SK-N-SH (cell line): ENCODE results near the gene SNRNP200. TPM values are rescaled to one million over a fixed set of nuclear protein-coding genes. Genes with fewer than 3 reads are reported as not detected.
A peak's percentile ranks its signal among the peaks of the same experiment; 100 is the strongest.

Experiments
- CTCF ChIA-PET: fragments of 300-600, 350-600 bp; formaldehyde crosslinking; extraction: SDS; loops from one replicate; lab custom pipeline; 2021; lab: Yijun Ruan, JAX
- POLR2A ChIA-PET: fragments of 350-600 bp; sonication (Branson Sonifier 250); formaldehyde crosslinking; extraction: SDS; loops from one replicate; lab custom pipeline; 2020; ENCODE audit warnings: antibody characterized with exemption, inconsistent platforms; lab: Yijun Ruan, JAX
- DNase-seq: peaks from one replicate; pipeline ENCODE4 v3.0.0; 2012
- H2AFZ ChIP-seq: fragments of 200-600 bp; sonication (generic); 2 replicates; pipeline ENCODE4 v1.8.1; 2016; ENCODE audit warnings: antibody characterized with exemption, mild to moderate bottlenecking, low read depth
- H3F3A ChIP-seq: fragments of 200-600 bp; sonication (generic); replicated peaks from 2 replicates; pipeline ENCODE3; 2016; ENCODE audit warnings: antibody characterized with exemption, mild to moderate bottlenecking; ENCODE audit not compliant: insufficient read depth
- H3K27ac ChIP-seq, 2 experiments: fragments of 200-500 bp in 1 of 2; fragments of 200-600 bp in 1 of 2; sonication (Bioruptor generic) in 1 of 2; sonication (generic), shearing (Covaris generic) in 1 of 2; 2 replicates each; pipeline versions ENCODE4 v1.5.1 to v1.6.1; 2014 to 2016; ENCODE audit warnings: low read depth in 2 of 2, inconsistent platforms in 1 of 2, low read length in 1 of 2, mild to moderate bottlenecking in 1 of 2, mixed read lengths in 1 of 2
- H3K27me3 ChIP-seq: fragments of 200-600 bp; sonication (generic), shearing (Covaris generic); 2 replicates; pipeline ENCODE4 v1.6.1; 2016; ENCODE audit warnings: mixed run types; ENCODE audit not compliant: insufficient read depth
- H3K36me3 ChIP-seq, 2 experiments: fragments of 200-500 bp in 1 of 2; fragments of 200-600 bp in 1 of 2; sonication (Bioruptor generic) in 1 of 2; sonication (generic) in 1 of 2; replicated peaks in 1 of 2; 2 replicates each; pipeline versions ENCODE3 to v1.5.1; 2014 to 2016; ENCODE audit warnings: low read length in 1 of 2, mild to moderate bottlenecking in 1 of 2; ENCODE audit not compliant: insufficient read depth in 2 of 2, control insufficient read depth in 1 of 2
- H3K4me1 ChIP-seq, 2 experiments: fragments of 200-500 bp in 1 of 2; fragments of 200-600 bp in 1 of 2; sonication (Bioruptor generic) in 1 of 2; sonication (generic), shearing (Covaris generic) in 1 of 2; 2 replicates each; pipeline versions ENCODE4 v1.5.1 to v1.6.1; 2014 to 2016; ENCODE audit warnings: low read depth in 1 of 2, low read length in 1 of 2, mixed run types in 1 of 2; ENCODE audit not compliant: insufficient read depth in 2 of 2, control insufficient read depth in 1 of 2
- H3K4me2 ChIP-seq: fragments of 200-600 bp; sonication (generic), shearing (Covaris generic); 2 replicates; pipeline ENCODE4 v1.6.1; 2017; ENCODE audit warnings: mixed run types
- H3K4me3 ChIP-seq, 2 experiments: fragments of 200-500 bp in 1 of 2; fragments of 200-600 bp in 1 of 2; sonication (Bioruptor generic) in 1 of 2; sonication (generic), shearing (Covaris generic) in 1 of 2; 2 replicates each; pipeline versions ENCODE4 v1.5.1 to v1.8.1; 2014 to 2016; ENCODE audit warnings: low read depth in 2 of 2, inconsistent platforms in 1 of 2, low read length in 1 of 2, mild to moderate bottlenecking in 1 of 2, mixed read lengths in 1 of 2, moderate library complexity in 1 of 2
- H3K79me2 ChIP-seq: fragments of 200-600 bp; sonication (generic); 2 replicates; pipeline ENCODE4 v1.8.1; 2017; ENCODE audit warnings: mild to moderate bottlenecking; ENCODE audit not compliant: insufficient read depth
- H3K9ac ChIP-seq: fragments of 200-600 bp; sonication (generic); 2 replicates; pipeline ENCODE4 v1.6.1; 2017; ENCODE audit warnings: mixed run types
- H3K9me2 ChIP-seq: fragments of 200-600 bp; sonication (generic); 2 replicates; pipeline ENCODE4 v1.6.1; 2017; ENCODE audit warnings: mixed run types
- H3K9me3 ChIP-seq: fragments of 200-600 bp; sonication (generic); 2 replicates; pipeline ENCODE4 v1.6.1; 2017; ENCODE audit warnings: mixed run types, mild to moderate bottlenecking, moderate library complexity
- H4K20me1 ChIP-seq: fragments of 200-600 bp; sonication (generic); 2 replicates; pipeline ENCODE4 v1.6.1; 2017; ENCODE audit warnings: mild to moderate bottlenecking, mixed run types; ENCODE audit not compliant: insufficient read depth
- GABPA ChIP-seq: IDR thresholded peaks from 2 replicates; pipeline ENCODE4 v1.4.0; 2012; ENCODE audit warnings: low read depth, mild to moderate bottlenecking
- JUND ChIP-seq: IDR thresholded peaks from 2 replicates; pipeline ENCODE4 v1.4.0; 2012
- MXI1 ChIP-seq: IDR thresholded peaks from 2 replicates; pipeline ENCODE4 v1.6.1; 2012; ENCODE audit warnings: mild to moderate bottlenecking, low read depth, low read length, improper control_type of control experiment
- RCOR1 ChIP-seq: fragments of 150-350 bp; IDR thresholded peaks from 2 replicates; pipeline ENCODE4 v1.6.1; 2017; ENCODE audit warnings: antibody characterized with exemption, low read length
- RFX5 ChIP-seq: IDR thresholded peaks from 2 replicates; pipeline ENCODE4 v1.6.1; 2012; ENCODE audit warnings: mild to moderate bottlenecking, improper control_type of control experiment, low read length
- SMC3 ChIP-seq: IDR thresholded peaks from 2 replicates; pipeline ENCODE4 v1.6.1; 2012; ENCODE audit warnings: low read depth, low read length, improper control_type of control experiment
- USF1 ChIP-seq: IDR thresholded peaks from 2 replicates; pipeline ENCODE4 v1.4.0; 2012; ENCODE audit warnings: low read depth, borderline replicate concordance
- USF2 ChIP-seq: fragments of 150-350 bp; IDR thresholded peaks from 2 replicates; pipeline ENCODE4 v1.6.1; 2017; ENCODE audit warnings: antibody characterized with exemption, low read length, low read depth, borderline replicate concordance
- WGBS: methylation state at CpG from one replicate; pipeline ENCODE4 v1.1.6; 2017; ENCODE audit warnings: low lambda C conversion rate; 5-methylcytosine and 5-hydroxymethylcytosine counted together
- polyA plus RNA-seq, 3 experiments: library from polyadenylated mRNA; depleted of rRNA; stranded (reverse); fragments of >200 nt; gene quantifications; 2 replicates each; pipeline ENCODE4 v1.2.3, GENCODE V29; 2012
- TF ChIP-seq, protein P1 (sequence below): fragments of 200-600 bp; sonication (generic); IDR thresholded peaks from 2 replicates; pipeline ENCODE4 v1.6.1; 2017; ENCODE audit warnings: antibody characterized with exemption, mild to moderate bottlenecking, moderate library complexity
- TF ChIP-seq, protein P2 (sequence below): fragments of 150-350 bp; IDR thresholded peaks from 2 replicates; pipeline ENCODE4 v1.6.1; 2016; ENCODE audit warnings: mild to moderate bottlenecking, low read depth, low read length
- TF ChIP-seq, protein P3 (sequence below): IDR thresholded peaks from 2 replicates; pipeline ENCODE4; 2012

SNRNP200 gene
- polyA plus RNA-seq, 1 of the 3 experiments (the other 2 are of a cell fraction), result 165 TPM

DNA sequence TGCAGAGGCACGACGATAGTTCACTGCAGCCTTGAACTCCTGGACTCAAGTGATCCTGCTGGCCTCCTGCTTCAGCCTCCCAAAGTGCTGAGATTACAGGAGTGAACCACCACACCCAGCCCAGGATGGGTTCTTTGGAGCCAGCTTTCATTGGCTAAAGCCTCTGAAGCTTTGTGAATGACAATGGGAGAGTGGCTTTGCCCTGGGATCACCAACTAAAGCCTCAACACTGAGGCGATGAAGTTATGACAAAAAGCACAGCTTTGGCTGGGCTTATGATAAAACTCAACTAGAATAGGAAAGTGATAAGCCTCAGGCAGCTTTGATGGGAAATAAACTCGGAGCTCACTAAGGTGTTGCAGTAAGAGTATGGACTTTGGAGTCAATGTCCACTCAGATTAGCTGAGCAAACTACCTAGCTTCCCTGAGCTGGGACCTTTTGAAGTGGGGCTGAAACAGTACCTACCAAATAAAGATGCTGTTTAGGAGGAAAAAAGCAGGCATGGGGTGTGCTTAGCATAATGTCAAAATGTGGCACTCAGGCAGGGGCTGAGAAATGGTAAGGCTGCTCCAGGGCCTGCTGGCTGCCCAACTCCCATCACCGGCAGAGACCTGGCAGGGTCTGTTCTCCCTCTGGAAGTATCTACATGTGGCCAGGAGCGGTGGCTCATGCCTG, 43.9 kb downstream of the SNRNP200 start:
- Histone ChIP-seq H2AFZ (no peak overlapping the region), H3K9me2 (no peaks in the 10 kb centered on the region), H3K9ac (peak overlapping the region; percentile 35; the same call in 1 of the 2 replicates), H3K27me3 (no peaks in the 10 kb centered on the region), H3K4me2 (peak overlapping the region; percentile 71), H3K36me3 (peaks cover 8 to 16% of the 10 kb centered on the region in 2 experiments), H3K4me3 (no peak overlapping the region), H3F3A (peaks cover 20% of the 10 kb centered on the region), H3K27ac (peak overlapping the region; percentile 70), H3K9me3 (no peaks in the 10 kb centered on the region), H4K20me1 (peaks cover 59% of the 10 kb centered on the region), H3K79me2 (peaks cover 93% of the 10 kb centered on the region), H3K4me1 (peaks cover 34 to 50% of the 10 kb centered on the region in 2 experiments)
- 95% methylated on average over 6 of the region's 6 CpGs for WGBS
- DNase-seq, result no peak
- ChIA-PET POLR2A (interaction anchor here (1.0 to 2.2 kb wide), 2 partner anchors 43 to 53 kb away, joined by 3 to 6 read pairs; partner anchors contain the start of gene STARD7), CTCF (interaction anchor here (0.6 to 4.0 kb wide), 17 partner anchors 11 to 269 kb away, joined by 3 to 24 read pairs (median 4); partner anchors contain the start of gene ANKRD36C)
- TF ChIP-seq MXI1 (no peak), RFX5 (no peak), RCOR1 (no peak), GABPA (no peak), USF1 (no peak), USF2 (no peak), SMC3 (no peak), JUND (no peak)
- TF ChIP-seq, protein P1, sequence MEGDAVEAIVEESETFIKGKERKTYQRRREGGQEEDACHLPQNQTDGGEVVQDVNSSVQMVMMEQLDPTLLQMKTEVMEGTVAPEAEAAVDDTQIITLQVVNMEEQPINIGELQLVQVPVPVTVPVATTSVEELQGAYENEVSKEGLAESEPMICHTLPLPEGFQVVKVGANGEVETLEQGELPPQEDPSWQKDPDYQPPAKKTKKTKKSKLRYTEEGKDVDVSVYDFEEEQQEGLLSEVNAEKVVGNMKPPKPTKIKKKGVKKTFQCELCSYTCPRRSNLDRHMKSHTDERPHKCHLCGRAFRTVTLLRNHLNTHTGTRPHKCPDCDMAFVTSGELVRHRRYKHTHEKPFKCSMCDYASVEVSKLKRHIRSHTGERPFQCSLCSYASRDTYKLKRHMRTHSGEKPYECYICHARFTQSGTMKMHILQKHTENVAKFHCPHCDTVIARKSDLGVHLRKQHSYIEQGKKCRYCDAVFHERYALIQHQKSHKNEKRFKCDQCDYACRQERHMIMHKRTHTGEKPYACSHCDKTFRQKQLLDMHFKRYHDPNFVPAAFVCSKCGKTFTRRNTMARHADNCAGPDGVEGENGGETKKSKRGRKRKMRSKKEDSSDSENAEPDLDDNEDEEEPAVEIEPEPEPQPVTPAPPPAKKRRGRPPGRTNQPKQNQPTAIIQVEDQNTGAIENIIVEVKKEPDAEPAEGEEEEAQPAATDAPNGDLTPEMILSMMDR, result no peak
- TF ChIP-seq, protein P2, sequence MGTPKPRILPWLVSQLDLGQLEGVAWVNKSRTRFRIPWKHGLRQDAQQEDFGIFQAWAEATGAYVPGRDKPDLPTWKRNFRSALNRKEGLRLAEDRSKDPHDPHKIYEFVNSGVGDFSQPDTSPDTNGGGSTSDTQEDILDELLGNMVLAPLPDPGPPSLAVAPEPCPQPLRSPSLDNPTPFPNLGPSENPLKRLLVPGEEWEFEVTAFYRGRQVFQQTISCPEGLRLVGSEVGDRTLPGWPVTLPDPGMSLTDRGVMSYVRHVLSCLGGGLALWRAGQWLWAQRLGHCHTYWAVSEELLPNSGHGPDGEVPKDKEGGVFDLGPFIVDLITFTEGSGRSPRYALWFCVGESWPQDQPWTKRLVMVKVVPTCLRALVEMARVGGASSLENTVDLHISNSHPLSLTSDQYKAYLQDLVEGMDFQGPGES, result no peak
- TF ChIP-seq, protein P3, sequence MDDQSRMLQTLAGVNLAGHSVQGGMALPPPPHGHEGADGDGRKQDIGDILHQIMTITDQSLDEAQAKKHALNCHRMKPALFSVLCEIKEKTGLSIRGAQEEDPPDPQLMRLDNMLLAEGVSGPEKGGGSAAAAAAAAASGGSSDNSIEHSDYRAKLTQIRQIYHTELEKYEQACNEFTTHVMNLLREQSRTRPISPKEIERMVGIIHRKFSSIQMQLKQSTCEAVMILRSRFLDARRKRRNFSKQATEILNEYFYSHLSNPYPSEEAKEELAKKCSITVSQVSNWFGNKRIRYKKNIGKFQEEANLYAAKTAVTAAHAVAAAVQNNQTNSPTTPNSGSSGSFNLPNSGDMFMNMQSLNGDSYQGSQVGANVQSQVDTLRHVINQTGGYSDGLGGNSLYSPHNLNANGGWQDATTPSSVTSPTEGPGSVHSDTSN, result no peak
